ENCODE measurements around the gene SLC23A2.

The SLC23A2 gene

GRCh38 chr20:4889446-4889845 is 111.9 kb downstream of the SLC23A2 start:
- TF ChIP-seq TCF4 (CRISPR knock-in tag; IDR thresholded peaks at IDR 0.05; ENCODE audit: borderline replicate concordance): no peak
- no peak for TF ChIP-seq RARB (CRISPR knock-in tag; IDR thresholded peaks at IDR 0.05)
- TF ChIP-seq ZC3H10 (CRISPR knock-in tag; IDR thresholded peaks at IDR 0.05): no peak
- TF ChIP-seq ZFP3 (CRISPR knock-in tag; IDR thresholded peaks at IDR 0.05): no peak
- no peak for ATAC-seq

GRCh38 chr20:4887586-4887985 is 113.7 kb downstream of the SLC23A2 start:
- TF ChIP-seq GLIS3 (CRISPR knock-in tag; IDR thresholded peaks at IDR 0.05) (no peak), RARB (CRISPR knock-in tag; IDR thresholded peaks at IDR 0.05) (no peak), ZC3H10 (CRISPR knock-in tag; IDR thresholded peaks at IDR 0.05) (no peak), OSR1 (CRISPR knock-in tag; IDR thresholded peaks at IDR 0.05) (no peak), POU6F1 (CRISPR knock-in tag; IDR thresholded peaks at IDR 0.05; ENCODE audit: borderline replicate concordance, low read depth) (no peak), PATZ1 (CRISPR knock-in tag; IDR thresholded peaks at IDR 0.05; ENCODE audit: borderline replicate concordance) (no peak), ZFP3 (CRISPR knock-in tag; IDR thresholded peaks at IDR 0.05) (no peak), ZNF8 (CRISPR knock-in tag; IDR thresholded peaks at IDR 0.05) (no peak), CREB5 (CRISPR knock-in tag; IDR thresholded peaks at IDR 0.05; ENCODE audit: low read depth) (no peak)
- no peak for ATAC-seq

GRCh38 chr20:4886771-4887527 is 114.4 kb downstream of the SLC23A2 start:
- TF ChIP-seq RARB (CRISPR knock-in tag; IDR thresholded peaks at IDR 0.05): no peak
- TF ChIP-seq TSHZ2 (CRISPR knock-in tag; IDR thresholded peaks at IDR 0.05): no peak
- no peak for TF ChIP-seq ZNF70 (CRISPR knock-in tag; IDR thresholded peaks at IDR 0.05)
- TF ChIP-seq ZFP3 (CRISPR knock-in tag; IDR thresholded peaks at IDR 0.05): no peak
- no peak for TF ChIP-seq CREB5 (CRISPR knock-in tag; IDR thresholded peaks at IDR 0.05; ENCODE audit: low read depth)
- ATAC-seq: no peak

GRCh38 chr20:4885877-4886276 is 115.4 kb downstream of the SLC23A2 start:
- no peak for ATAC-seq
- TF ChIP-seq PPARA (CRISPR knock-in tag; IDR thresholded peaks at IDR 0.05; ENCODE audit: borderline replicate concordance) (no peak), ESRRG (CRISPR knock-in tag; IDR thresholded peaks at IDR 0.05) (no peak), ISL1 (CRISPR knock-in tag; IDR thresholded peaks at IDR 0.05) (no peak)

- no peak for ATAC-seq
- TF ChIP-seq ISL1 (CRISPR knock-in tag; IDR thresholded peaks at IDR 0.05) (no peak), TSHZ2 (CRISPR knock-in tag; IDR thresholded peaks at IDR 0.05) (no peak), SNAI2 (CRISPR knock-in tag; IDR thresholded peaks at IDR 0.05) (no peak), CREB5 (CRISPR knock-in tag; IDR thresholded peaks at IDR 0.05; ENCODE audit: low read depth) (no peak), ESRRG (CRISPR knock-in tag; IDR thresholded peaks at IDR 0.05) (no peak)
These were observed 117.8 kb downstream of the SLC23A2 start for GRCh38 chr20:4883546-4883945.

Data from SK-N-SH treated with all-trans-retinoic acid at 6 μM for 48 hours (cell line).